Vagina (tissue), 2 donors: ENCODE data around the gene TAX1BP3. TPM values are rescaled to one million over a fixed set of nuclear protein-coding genes. Genes with fewer than 3 reads are reported as not detected.

Source experiments
- DNase-seq, 2 donors: peaks; one replicate each; pipeline ENCODE4 v3.0.0-alpha.2; 2017; ENCODE audit errors: extremely low spot score in 2 of 2
- H3K27ac ChIP-seq: fragments of 200-600 bp; sonication (generic); one replicate; pipeline ENCODE4 v1.5.1; 2019
- H3K27me3 ChIP-seq: fragments of 200-600 bp; sonication (generic); one replicate; pipeline ENCODE4 v1.5.1; 2019
- H3K36me3 ChIP-seq, 2 donors: fragments of 200-600 bp; sonication (generic); one replicate each; pipeline ENCODE4 v1.5.1; 2017 to 2019
- H3K4me1 ChIP-seq: fragments of 200-600 bp; sonication (generic); one replicate; pipeline ENCODE4 v1.5.1; 2019
- H3K4me3 ChIP-seq, 2 donors: fragments of 200-600 bp; sonication (generic); 1 replicate in 1 of 2; 2 replicates in 1 of 2; pipeline ENCODE4 v1.5.1; 2016 to 2019
- H3K9me3 ChIP-seq: fragments of 200-600 bp; sonication (generic); one replicate; pipeline ENCODE4 v1.5.1; 2019
- POLR2A ChIP-seq, 2 donors: fragments of 450-650 bp; IDR thresholded peaks; one replicate each; pipeline ENCODE4 v1.6.1; 2017; ENCODE audit warnings: antibody characterized with exemption in 2 of 2, mild to moderate bottlenecking in 2 of 2, moderate library complexity in 2 of 2
- POLR2AphosphoS5 ChIP-seq, 2 donors: sonication (generic); formaldehyde crosslinking; IDR thresholded peaks; one replicate each; pipeline ENCODE4 v1.9.0; 2017; ENCODE audit warnings: antibody characterized with exemption in 2 of 2, mild to moderate bottlenecking in 2 of 2, low read depth in 1 of 2; ENCODE audit not compliant: insufficient read depth in 1 of 2
- intact Hi-C: fragments of 100-400 bp; cut with DNase I; formaldehyde crosslinking; loops from one replicate; pipeline ENCODE4 v1.15.1; 2023
- total RNA-seq: library from RNA; depleted of rRNA; stranded (reverse); fragments of >200 nt; gene quantifications from one replicate; pipeline ENCODE4 v1.2.3, GENCODE V29; 2016
- TF ChIP-seq, protein P1 (sequence below), 3 experiments: fragments of 450-650 bp in 2 of 3; fragments of 200-600 bp in 1 of 3; sonication (generic) in 1 of 3; IDR thresholded peaks; one replicate each; pipeline ENCODE4 v1.5.1; 2017 to 2019; ENCODE audit warnings: antibody characterized with exemption in 3 of 3, mild to moderate bottlenecking in 2 of 3, moderate library complexity in 2 of 3

TAX1BP3 gene
- total RNA-seq, 1 donor from 2014 or later = 78.1 TPM

DNA sequence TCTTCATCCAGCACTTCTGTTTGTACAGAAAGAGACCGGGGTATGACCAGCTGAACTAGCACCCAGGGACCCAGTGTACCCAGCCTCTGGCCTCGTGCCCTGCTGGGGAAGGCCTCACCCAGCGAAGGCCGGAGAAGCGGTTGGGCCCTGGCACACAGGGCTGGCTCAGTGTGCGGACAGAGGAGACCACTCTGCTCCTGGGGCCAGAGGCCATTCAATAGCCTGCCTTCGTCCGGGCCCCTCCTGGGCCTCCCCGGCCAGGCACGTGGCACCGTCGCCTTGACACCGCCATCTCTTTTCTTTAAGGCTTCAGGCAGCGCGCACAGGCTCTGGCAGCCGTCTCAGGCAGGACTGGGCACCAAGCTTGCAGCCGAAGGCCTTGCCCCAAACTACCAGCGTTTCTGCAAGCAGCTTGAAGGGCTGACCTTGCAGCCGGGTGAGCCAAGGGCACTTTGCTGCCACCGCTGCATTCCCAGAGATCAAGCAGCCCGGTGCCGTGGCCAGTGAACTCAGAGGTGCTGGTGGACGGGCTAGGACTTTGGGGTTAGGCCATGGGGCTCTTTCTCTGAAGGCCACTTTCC lies 8.0 kb downstream of the TAX1BP3 start:
- no peak for DNase-seq
- TF ChIP-seq, protein P1, sequence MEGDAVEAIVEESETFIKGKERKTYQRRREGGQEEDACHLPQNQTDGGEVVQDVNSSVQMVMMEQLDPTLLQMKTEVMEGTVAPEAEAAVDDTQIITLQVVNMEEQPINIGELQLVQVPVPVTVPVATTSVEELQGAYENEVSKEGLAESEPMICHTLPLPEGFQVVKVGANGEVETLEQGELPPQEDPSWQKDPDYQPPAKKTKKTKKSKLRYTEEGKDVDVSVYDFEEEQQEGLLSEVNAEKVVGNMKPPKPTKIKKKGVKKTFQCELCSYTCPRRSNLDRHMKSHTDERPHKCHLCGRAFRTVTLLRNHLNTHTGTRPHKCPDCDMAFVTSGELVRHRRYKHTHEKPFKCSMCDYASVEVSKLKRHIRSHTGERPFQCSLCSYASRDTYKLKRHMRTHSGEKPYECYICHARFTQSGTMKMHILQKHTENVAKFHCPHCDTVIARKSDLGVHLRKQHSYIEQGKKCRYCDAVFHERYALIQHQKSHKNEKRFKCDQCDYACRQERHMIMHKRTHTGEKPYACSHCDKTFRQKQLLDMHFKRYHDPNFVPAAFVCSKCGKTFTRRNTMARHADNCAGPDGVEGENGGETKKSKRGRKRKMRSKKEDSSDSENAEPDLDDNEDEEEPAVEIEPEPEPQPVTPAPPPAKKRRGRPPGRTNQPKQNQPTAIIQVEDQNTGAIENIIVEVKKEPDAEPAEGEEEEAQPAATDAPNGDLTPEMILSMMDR (IDR thresholded peaks at IDR 0.05) = no peak
- TF ChIP-seq POLR2AphosphoS5 (IDR thresholded peaks at IDR 0.05; ENCODE audit: insufficient read depth in 1 of 2, low read depth in 1 of 2) (no peak), POLR2A (IDR thresholded peaks at IDR 0.05) (no peak)

DNA sequence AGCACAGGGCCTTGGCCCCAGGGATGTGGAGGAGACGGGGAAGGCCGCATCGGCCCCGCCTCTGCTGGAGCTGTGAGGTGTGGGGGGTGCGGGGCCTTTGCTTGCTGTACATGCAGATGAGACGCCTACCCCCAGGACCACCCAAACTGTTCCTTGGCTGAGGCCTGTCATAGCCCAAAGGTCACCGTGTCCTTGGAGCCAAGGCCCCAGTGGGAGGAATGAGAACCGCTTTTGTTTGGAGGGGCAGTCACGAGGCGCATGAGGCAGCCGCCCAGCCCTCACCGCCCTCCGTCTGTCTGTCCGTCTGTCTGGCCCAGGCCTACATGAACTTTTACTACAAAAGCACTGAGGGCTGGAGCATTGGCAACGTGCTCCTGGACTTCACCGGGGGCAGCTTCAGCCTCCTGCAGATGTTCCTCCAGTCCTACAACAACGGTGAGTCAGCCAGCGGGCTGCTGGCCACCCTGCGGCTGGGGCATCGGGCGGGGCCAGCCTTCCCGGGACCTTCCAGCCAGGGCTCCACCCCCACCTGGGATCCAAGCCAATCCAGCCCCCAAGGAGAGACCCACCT lies 8.8 kb downstream of the TAX1BP3 start:
- no peaks in the 10 kb centered on the region for H3K27me3 ChIP-seq
- H3K4me3 ChIP-seq = no peak overlapping the region
- intact Hi-C loops = no loop called here
- DNase-seq = peak in 1 of 2 donors; percentile 94
- H3K9me3 ChIP-seq = no peaks in the 10 kb centered on the region
- TF ChIP-seq POLR2AphosphoS5 (IDR thresholded peaks at IDR 0.05; ENCODE audit: insufficient read depth in 1 of 2, low read depth in 1 of 2) (peak; percentile 53 to 80), POLR2A (IDR thresholded peaks at IDR 0.05) (no peak)
- TF ChIP-seq, protein P1 (IDR thresholded peaks at IDR 0.05) = peak in 1 of 3 experiments; percentile 36
- peak overlapping the region; percentile 90 for H3K27ac ChIP-seq
- H3K4me1 ChIP-seq = peaks cover 52% of the 10 kb centered on the region
- peaks cover 0 to 23% of the 10 kb centered on the region in 2 donors for H3K36me3 ChIP-seq

More for the DNA sequence above, 8.0 kb downstream of the TAX1BP3 start:
- H3K27me3 ChIP-seq = no peaks in the 10 kb centered on the region
- H3K36me3 ChIP-seq = peaks cover 0 to 30% of the 10 kb centered on the region in 2 donors
- H3K4me1 ChIP-seq = peaks cover 60% of the 10 kb centered on the region
- H3K27ac ChIP-seq = peak overlapping the region; percentile 90
- H3K9me3 ChIP-seq = no peaks in the 10 kb centered on the region
- intact Hi-C loops = no loop called here
- no peak overlapping the region for H3K4me3 ChIP-seq

DNA sequence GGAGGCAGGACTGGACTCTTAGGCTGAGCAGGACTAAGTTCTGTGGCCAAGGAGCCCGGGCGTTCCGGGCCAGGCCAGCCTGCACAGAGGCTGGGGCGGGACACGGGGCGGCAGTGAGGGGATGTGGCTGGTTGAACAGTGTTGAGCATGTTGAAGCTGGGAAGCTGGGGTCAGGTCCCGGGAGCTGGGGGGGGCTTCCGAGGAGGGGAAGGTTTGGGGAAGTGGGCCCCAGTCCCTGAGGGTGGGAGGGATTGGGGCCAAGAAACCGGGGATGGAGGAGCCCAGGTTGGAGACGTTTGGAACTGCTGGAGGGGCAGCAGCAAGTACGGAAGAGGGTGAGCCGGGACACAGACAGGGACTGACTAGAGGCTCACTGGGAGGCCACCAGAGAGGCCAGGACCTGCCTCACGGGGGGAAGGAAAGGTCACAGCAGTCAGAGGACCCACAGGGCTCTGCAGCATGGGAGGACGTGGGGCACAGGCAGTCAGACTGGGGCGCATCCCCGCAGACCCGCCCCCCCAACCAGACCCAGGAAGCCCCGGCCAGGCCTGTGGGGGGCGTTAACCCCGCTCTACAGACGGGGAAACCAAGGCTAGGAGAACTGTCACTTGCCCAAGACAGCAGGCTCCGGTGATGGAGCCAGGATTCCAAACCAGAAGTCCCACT lies 9.5 kb downstream of the TAX1BP3 start:
- Histone ChIP-seq H3K9me3 (no peaks in the 10 kb centered on the region), H3K4me3 (no peak overlapping the region)
- DNase-seq = no peak

DNA sequence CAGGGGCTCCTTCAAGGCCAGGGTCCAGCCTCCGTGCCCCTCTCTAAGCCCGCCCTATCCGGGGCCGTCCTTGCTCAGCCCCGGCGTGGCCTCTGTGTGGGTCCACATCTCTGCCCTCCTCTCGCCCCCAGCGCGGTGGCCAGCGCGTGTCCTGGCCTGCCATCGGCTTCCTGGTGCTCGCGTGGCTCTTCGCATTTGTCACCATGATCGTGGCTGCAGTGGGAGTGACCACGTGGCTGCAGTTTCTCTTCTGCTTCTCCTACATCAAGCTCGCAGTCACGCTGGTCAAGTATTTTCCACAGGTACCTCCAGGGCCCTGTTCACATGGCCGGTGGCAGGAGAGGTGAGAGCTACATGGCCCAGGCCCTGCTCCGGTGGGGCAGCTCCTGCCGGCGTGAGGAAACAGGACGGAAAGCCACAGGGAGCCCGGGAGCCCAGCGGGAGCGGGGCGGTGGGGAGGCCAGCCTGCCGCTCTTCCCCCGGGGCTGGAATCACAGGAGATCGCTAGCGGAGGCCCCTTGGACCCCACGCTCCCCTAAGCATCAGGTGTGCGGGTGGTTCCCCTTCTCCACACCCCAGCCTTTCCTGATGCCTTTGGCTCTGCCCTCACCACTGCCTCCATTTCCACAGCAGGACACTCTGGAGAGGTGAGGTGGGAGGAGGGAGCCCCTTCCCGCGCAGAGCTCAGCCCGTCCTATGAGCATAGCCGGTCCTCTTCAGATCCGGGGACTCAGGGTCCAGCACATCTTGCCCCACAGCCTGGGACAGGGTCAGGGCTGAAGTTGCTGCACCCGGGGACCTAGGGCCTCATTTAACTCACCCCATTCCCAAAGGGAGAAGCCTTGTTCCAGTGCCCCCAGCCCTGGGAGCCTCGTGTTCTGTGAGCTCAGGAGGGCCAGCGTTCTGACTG lies 10.2 kb downstream of the TAX1BP3 start:
- intact Hi-C loops = no loop called here
- peaks cover 0 to 9% of the 10 kb centered on the region in 2 donors for H3K36me3 ChIP-seq
- H3K27me3 ChIP-seq = no peaks in the 10 kb centered on the region
- DNase-seq = no peak
- peaks cover 48% of the 10 kb centered on the region for H3K4me1 ChIP-seq
- no peaks in the 10 kb centered on the region for H3K9me3 ChIP-seq
- TF ChIP-seq, protein P1 (IDR thresholded peaks at IDR 0.05) = no peak
- H3K4me3 ChIP-seq = no peak overlapping the region
- H3K27ac ChIP-seq = peak overlapping the region; percentile 90

More for the DNA sequence above, 9.5 kb downstream of the TAX1BP3 start:
- no peaks in the 10 kb centered on the region for H3K27me3 ChIP-seq
- peak overlapping the region; percentile 90 for H3K27ac ChIP-seq
- TF ChIP-seq POLR2A (IDR thresholded peaks at IDR 0.05) (no peak), POLR2AphosphoS5 (IDR thresholded peaks at IDR 0.05; ENCODE audit: insufficient read depth in 1 of 2, low read depth in 1 of 2) (no peak)
- H3K4me1 ChIP-seq = peaks cover 48% of the 10 kb centered on the region
- peaks cover 0 to 17% of the 10 kb centered on the region in 2 donors for H3K36me3 ChIP-seq
- intact Hi-C loops = no loop called here

DNA sequence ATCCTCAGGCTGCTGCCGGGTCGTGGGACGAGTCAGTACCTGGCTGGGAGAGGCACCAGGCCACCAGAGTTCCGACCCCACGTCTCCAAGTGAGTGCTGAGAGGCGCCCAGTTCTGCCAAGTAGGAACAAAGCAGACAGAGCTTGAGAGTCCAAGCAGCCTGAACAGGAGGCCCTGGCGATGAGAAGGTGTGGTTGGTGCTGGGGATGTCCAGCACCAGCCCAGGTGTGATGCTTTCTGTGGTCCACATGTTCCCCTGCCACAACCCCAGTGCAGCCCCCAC lies 10.8 kb downstream of the TAX1BP3 start:
- Histone ChIP-seq H3K4me1 (peaks cover 48% of the 10 kb centered on the region), H3K27me3 (no peaks in the 10 kb centered on the region), H3K27ac (peak overlapping the region; percentile 90), H3K36me3 (peaks cover 0 to 3% of the 10 kb centered on the region in 2 donors), H3K4me3 (no peak overlapping the region), H3K9me3 (no peaks in the 10 kb centered on the region)
- intact Hi-C loops = no loop called here
- no peak for DNase-seq
- no peak for TF ChIP-seq POLR2A (IDR thresholded peaks at IDR 0.05)
- TF ChIP-seq, protein P1 (IDR thresholded peaks at IDR 0.05) = no peak
- no peak for TF ChIP-seq POLR2AphosphoS5 (IDR thresholded peaks at IDR 0.05; ENCODE audit: insufficient read depth in 1 of 2, low read depth in 1 of 2)
